Heart right ventricle (tissue), 16 donors: ENCODE data around the gene ELL. TPM values are rescaled to one million over a fixed set of nuclear protein-coding genes. Genes with fewer than 3 reads are reported as not detected.

Source experiments
- ATAC-seq, 8 donors: fragments of 200-7000 bp; cut with Tn5 transposase; one replicate each; pipeline ENCODE4 v1.9.1; 2020; ENCODE audit warnings: mild to moderate bottlenecking in 8 of 8, moderate library complexity in 8 of 8, moderate number of reproducible peaks in 1 of 8
- DNase-seq, 2 donors: peaks; one replicate each; pipeline ENCODE4 v3.0.0-alpha.2; 2020
- H3K27ac ChIP-seq, 10 donors: fragments of 200-600 bp; sonication (generic) in 2 of 10; one replicate each; pipeline versions ENCODE4 v1.5.0 to v1.8.0; 2020 to 2022; ENCODE audit warnings: mild to moderate bottlenecking in 3 of 10
- H3K27me3 ChIP-seq, 7 donors: fragments of 200-600 bp; one replicate each; pipeline ENCODE4 v1.8.0; 2021 to 2022; ENCODE audit warnings: mild to moderate bottlenecking in 2 of 7
- H3K36me3 ChIP-seq, 9 donors: fragments of 200-600 bp; sonication (generic) in 1 of 9; one replicate each; pipeline versions ENCODE4 v1.5.0 to v1.8.0; 2020 to 2022; ENCODE audit warnings: mild to moderate bottlenecking in 2 of 9
- H3K4me1 ChIP-seq, 9 donors: fragments of 200-600 bp; sonication (generic) in 1 of 9; one replicate each; pipeline versions ENCODE4 v1.5.0 to v1.8.0; 2020 to 2022; ENCODE audit warnings: mild to moderate bottlenecking in 4 of 9
- H3K4me3 ChIP-seq, 10 donors: fragments of 200-600 bp; sonication (generic) in 2 of 10; one replicate each; pipeline versions ENCODE4 v1.5.0 to v1.8.0; 2020 to 2022; ENCODE audit warnings: mild to moderate bottlenecking in 7 of 10, moderate library complexity in 2 of 10
- H3K9me3 ChIP-seq, 11 donors: fragments of 200-600 bp in 10 of 11; sonication (generic) in 2 of 11; one replicate each; pipeline versions ENCODE4 v1.5.0 to v1.8.0; 2013 to 2022; ENCODE audit warnings: mild to moderate bottlenecking in 2 of 11, control low read depth in 1 of 11, moderate library complexity in 1 of 11
- CTCF ChIP-seq, 9 donors: fragments of 200-600 bp; sonication (generic) in 2 of 9; IDR thresholded peaks; one replicate each; pipeline versions ENCODE4 v1.5.0 to v1.8.0; 2021 to 2022; ENCODE audit warnings: antibody characterized with exemption in 9 of 9, mild to moderate bottlenecking in 5 of 9, moderate library complexity in 1 of 9
- WGBS, 2 donors: extraction: QIAGEN DNeasy Blood & Tissue Kit; methylation state at CpG; one replicate each; pipeline ENCODE4 v1.1.7; 2013; ENCODE audit warnings: inconsistent platforms in 1 of 2; 5-methylcytosine and 5-hydroxymethylcytosine counted together
- intact Hi-C, 10 donors: fragments of 100-400 bp; cut with DNase I; formaldehyde crosslinking; loops; one replicate each; pipeline versions ENCODE4 v1.11.1 to v1.14.2; 2022
- polyA plus RNA-seq, 2 donors: library from polyadenylated mRNA; stranded (reverse); fragments of 200-250 nt; gene quantifications; one replicate each; pipeline ENCODE4 v1.2.3, GENCODE V29; 2013
- total RNA-seq, 10 donors: library from RNA; stranded (reverse); fragmentation: NEBNext Ultra II Directional in 3 of 10; extraction: Animal tissue kit (Norgen Biotek cat#: 25700) in 3 of 10; gene quantifications; one replicate each; pipeline versions ENCODE4 v1.2.1 to v1.2.4, GENCODE V29; 2021 to 2023
- donor health status: Arrhythmogenic right ventricular cardiomyopathy.
- donor health status: ischemic (EF 13 %, LVEDD 7.1; RV severe dilation, severe dysfunction).
- donor health status: healthy with polysubstance abuse.
- donor health status: DM: no; HTN: yes; CAD: no.
- donor health status: DM: no; HTN: no; CAD: no.
- donor health status: ischemic (EF 25% LVEDD 6.9; RV normal size, moderate dysfunction).
- donor health status: ischemic (EF 25% LVEDD 5.7; RV mildly dilated, moderate dysfunction).
- donor health status: healthy.
- donor health status: DM: yes; HTN: yes; CAD: no.
- donor health status: Ischemic cardiomyopathy.
- donor health status: ischemic (EF 35%, LVEDD 5.7; RV mildly dilated, moderate dysfunction).
- donor health status: nonischemic (EF 11% LVEDD 7.7; RV severe dilation, severe dysfunction).
- donor health status: DM: yes; HTN: yes; CAD: no.
- donor health status: PGD.
- donor health status: ischemic (EF 29% LVEDD 5.4; RV normal size, mild dysfunction).
- donor health status: nonischemic (EF 23%, LVEDD 6.1; RV moderate dilation, normal function).

ELL gene
- total and polyA plus RNA-seq, 12 donors, result 4.0 to 13.1 (median 6.8) TPM

- no peak overlapping the region for H3K27ac ChIP-seq
- intact Hi-C loops, result loop anchor here in 3 of 10 donors (10.0 kb wide), 3 partner anchors 121 to 411 kb away; no protein-coding TSS in a partner anchor
- H3K9me3 ChIP-seq, result no peaks in the 10 kb centered on the region
- H3K27me3 ChIP-seq, result peaks cover 0 to under 1% (median 0%) of the 10 kb centered on the region in 7 donors
- H3K4me1 ChIP-seq, result peaks cover under 1 to 10% (median 3%) of the 10 kb centered on the region in 9 donors
- no peak overlapping the region for H3K4me3 ChIP-seq
- ATAC-seq, result no peak
- H3K36me3 ChIP-seq, result peaks cover 0 to 62% (median 38%) of the 10 kb centered on the region in 9 donors
- DNase-seq, result no peak
- 89 to 94% methylated on average over 11 of the region's 11 CpGs for WGBS, 2 donors
- TF ChIP-seq CTCF (IDR thresholded peaks at IDR 0.05), result no peak
Observed at GRCh38 chr19:18443831-18444230, 78.0 kb downstream of the ELL start.

GRCh38 chr19:18443406-18443805, 78.5 kb downstream of the ELL start:
- intact Hi-C loops, result loop anchor here in 3 of 10 donors (10.0 kb wide), 3 partner anchors 121 to 411 kb away; no protein-coding TSS in a partner anchor
- no peaks in the 10 kb centered on the region for H3K9me3 ChIP-seq
- ATAC-seq (no peak), DNase-seq (no peak)
- peaks cover 0 to 5% (median 0%) of the 10 kb centered on the region in 7 donors for H3K27me3 ChIP-seq
- 94 to 96% methylated on average over 6 of the region's 6 CpGs for WGBS, 2 donors
- no peak for TF ChIP-seq CTCF (IDR thresholded peaks at IDR 0.05)
- peaks cover 5 to 14% (median 7%) of the 10 kb centered on the region in 9 donors for H3K4me1 ChIP-seq
- no peak overlapping the region for H3K27ac ChIP-seq
- peaks cover 0 to 57% (median 33%) of the 10 kb centered on the region in 9 donors for H3K36me3 ChIP-seq
- H3K4me3 ChIP-seq, result no peak overlapping the region

- ATAC-seq (no peak), DNase-seq (no peak)
- Histone ChIP-seq H3K27me3 (peaks cover 0 to 10% (median 0%) of the 10 kb centered on the region in 7 donors), H3K4me3 (no peak overlapping the region), H3K9me3 (no peaks in the 10 kb centered on the region), H3K36me3 (peaks cover 0 to 53% (median 31%) of the 10 kb centered on the region in 9 donors), H3K4me1 (peaks cover 8 to 19% (median 12%) of the 10 kb centered on the region in 9 donors), H3K27ac (no peak overlapping the region)
- intact Hi-C loops, result loop anchor here in 3 of 10 donors (10.0 kb wide), 3 partner anchors 122 to 412 kb away; no protein-coding TSS in a partner anchor
- 85 to 90% methylated on average over 12 of the region's 12 CpGs for WGBS, 2 donors
- no peak for TF ChIP-seq CTCF (IDR thresholded peaks at IDR 0.05)
Observed at GRCh38 chr19:18442941-18443340, 78.9 kb downstream of the ELL start.

GRCh38 chr19:18441804-18442788, 79.8 kb downstream of the ELL start:
- Histone ChIP-seq H3K4me3 (no peak overlapping the region), H3K36me3 (peaks cover 0 to 45% (median 31%) of the 10 kb centered on the region in 9 donors), H3K9me3 (no peaks in the 10 kb centered on the region), H3K4me1 (peaks cover 9 to 26% (median 19%) of the 10 kb centered on the region in 9 donors), H3K27ac (no peak overlapping the region), H3K27me3 (peaks cover 0 to 17% (median 0%) of the 10 kb centered on the region in 7 donors)
- intact Hi-C loops, result loop anchor here in 3 of 10 donors (10.0 kb wide), 3 partner anchors 123 to 413 kb away; no protein-coding TSS in a partner anchor
- no peak for TF ChIP-seq CTCF (IDR thresholded peaks at IDR 0.05)
- no peak for ATAC-seq
- DNase-seq, result no peak
- 87 to 90% methylated on average over 5 of the region's 5 CpGs for WGBS, 2 donors
